WTC11 (cell line): ENCODE measurements around the gene SMARCA4. TPM values are rescaled to one million over a fixed set of nuclear protein-coding genes. Genes with fewer than 3 reads are reported as not detected.

Experiments used
- ATAC-seq: fragments of 200-7000 bp; cut with Tn5 transposase; 2 replicates; pipeline ENCODE4 v1.10.0; 2021; ENCODE audit warnings: mild to moderate bottlenecking, moderate library complexity
- CTCF ChIA-PET: fragments of 300-600 bp; sonication (Branson Sonifier 250); formaldehyde crosslinking; loops from one replicate; lab custom pipeline; 2021; ENCODE audit warnings: antibody characterized with exemption; lab: Charles Lee
- POLR2A ChIA-PET: fragments of 350-600 bp; sonication (Branson Sonifier 250); formaldehyde crosslinking; loops from one replicate; lab custom pipeline; 2021; ENCODE audit warnings: antibody characterized with exemption; lab: Charles Lee
- DNase-seq: peaks from one replicate; pipeline ENCODE4 v3.0.0; 2021; ENCODE audit warnings: low spot score
- H3K27ac Mint-ChIP-seq: 2 replicates; pipeline ENCODE4 v1.8.0; 2021; ENCODE audit warnings: mixed read lengths
- H3K27me3 Mint-ChIP-seq: 2 replicates; pipeline ENCODE4 v1.8.0; 2021; ENCODE audit warnings: low read depth, mild to moderate bottlenecking, moderate library complexity, mixed read lengths
- H3K36me3 Mint-ChIP-seq: 2 replicates; pipeline ENCODE4 v1.8.0; 2021; ENCODE audit warnings: mixed read lengths
- H3K4me1 Mint-ChIP-seq: 2 replicates; pipeline ENCODE4 v1.8.0; 2022; ENCODE audit warnings: mixed read lengths
- H3K4me3 Mint-ChIP-seq: 2 replicates; pipeline ENCODE4 v1.8.0; 2021; ENCODE audit warnings: mild to moderate bottlenecking, moderate library complexity, mixed read lengths
- H3K9me3 Mint-ChIP-seq: 2 replicates; pipeline ENCODE4 v1.8.0; 2021; ENCODE audit warnings: mixed read lengths
- AR ChIP-seq: fragments of 250-450 bp; sonication (Bioruptor Pico); IDR thresholded peaks from 2 replicates; pipeline ENCODE4 v1.9.0; 2021; ENCODE audit warnings: mild to moderate bottlenecking
- CREM ChIP-seq: sonication (generic); formaldehyde crosslinking; IDR thresholded peaks from 2 replicates; pipeline ENCODE4 v1.8.1; 2022; ENCODE audit warnings: mild to moderate bottlenecking, missing genetic modification reagents, moderate library complexity
- FOXP4 ChIP-seq: sonication (generic); formaldehyde crosslinking; IDR thresholded peaks from 2 replicates; pipeline ENCODE4 v1.8.0; 2022; ENCODE audit warnings: mild to moderate bottlenecking, missing genetic modification reagents
- NR1H2 ChIP-seq: sonication (generic); formaldehyde crosslinking; IDR thresholded peaks from 2 replicates; pipeline ENCODE4 v1.9.0; 2021; ENCODE audit warnings: mild to moderate bottlenecking, moderate library complexity, missing genetic modification reagents
- OVOL2 ChIP-seq: fragments of 250-450 bp; sonication (Bioruptor Pico); IDR thresholded peaks from 2 replicates; pipeline ENCODE4 v1.9.0; 2021; ENCODE audit warnings: mild to moderate bottlenecking, borderline replicate concordance
- PRRX2 ChIP-seq: fragments of 250-450 bp; sonication (Bioruptor Pico); IDR thresholded peaks from 2 replicates; pipeline ENCODE4 v1.8.0; 2021; ENCODE audit warnings: mild to moderate bottlenecking
- RELA ChIP-seq: sonication (generic); formaldehyde crosslinking; IDR thresholded peaks from 2 replicates; pipeline ENCODE4 v1.8.1; 2022; ENCODE audit warnings: missing genetic modification reagents, mild to moderate bottlenecking, borderline replicate concordance
- RORB ChIP-seq: fragments of 250-450 bp; sonication (Bioruptor Pico); IDR thresholded peaks from 2 replicates; pipeline ENCODE4 v1.9.0; 2021; ENCODE audit warnings: mild to moderate bottlenecking
- SMAD3 ChIP-seq: sonication (generic); formaldehyde crosslinking; IDR thresholded peaks from 2 replicates; pipeline ENCODE4 v1.8.0; 2022; ENCODE audit warnings: missing genetic modification reagents, mild to moderate bottlenecking, borderline replicate concordance
- SOX15 ChIP-seq: fragments of 250-450 bp; sonication (Bioruptor Pico); IDR thresholded peaks from 2 replicates; pipeline ENCODE4 v1.9.0; 2021; ENCODE audit warnings: mild to moderate bottlenecking
- SP1 ChIP-seq: sonication (generic); formaldehyde crosslinking; conservative IDR thresholded peaks from 2 replicates; pipeline ENCODE4 v1.8.1; 2022; ENCODE audit warnings: missing genetic modification reagents
- TCF7 ChIP-seq: sonication (generic); formaldehyde crosslinking; IDR thresholded peaks from 2 replicates; pipeline ENCODE4 v1.8.0; 2022; ENCODE audit warnings: mild to moderate bottlenecking, low read depth, missing genetic modification reagents, moderate library complexity
- ZMAT4 ChIP-seq: fragments of 250-450 bp; sonication (Bioruptor Pico); IDR thresholded peaks from 2 replicates; pipeline ENCODE4 v1.9.0; 2021; ENCODE audit warnings: mild to moderate bottlenecking
- ZNF263 ChIP-seq: sonication (generic); formaldehyde crosslinking; IDR thresholded peaks from 2 replicates; pipeline ENCODE4 v1.8.1; 2022; ENCODE audit warnings: low read depth, mild to moderate bottlenecking, moderate library complexity, missing genetic modification reagents
- ZNF532 ChIP-seq: fragments of 250-450 bp; sonication (Bioruptor Pico); IDR thresholded peaks from 2 replicates; pipeline ENCODE4 v1.9.0; 2021; ENCODE audit warnings: mild to moderate bottlenecking, borderline replicate concordance
- total RNA-seq: library from RNA; stranded (reverse); gene quantifications from 3 replicates; pipeline ENCODE4 v1.2.3, GENCODE V29; 2021
- TF ChIP-seq, protein P1 (sequence below): sonication (generic); formaldehyde crosslinking; IDR thresholded peaks from 2 replicates; pipeline ENCODE4 v1.8.0; 2022; ENCODE audit warnings: mild to moderate bottlenecking, missing genetic modification reagents
- TF ChIP-seq, protein P2 (sequence below): sonication (generic); formaldehyde crosslinking; IDR thresholded peaks from 2 replicates; pipeline ENCODE4 v1.8.1; 2022; ENCODE audit warnings: mild to moderate bottlenecking, moderate library complexity, missing genetic modification reagents
- TF ChIP-seq, protein P3 (sequence below): sonication (generic); formaldehyde crosslinking; conservative IDR thresholded peaks from 2 replicates; pipeline ENCODE4 v1.8.1; 2023; ENCODE audit warnings: mild to moderate bottlenecking, low read depth, missing genetic modification reagents, moderate library complexity

Gene SMARCA4
- total RNA-seq, 1 experiment from 2014 or later, result 295 TPM

DNA sequence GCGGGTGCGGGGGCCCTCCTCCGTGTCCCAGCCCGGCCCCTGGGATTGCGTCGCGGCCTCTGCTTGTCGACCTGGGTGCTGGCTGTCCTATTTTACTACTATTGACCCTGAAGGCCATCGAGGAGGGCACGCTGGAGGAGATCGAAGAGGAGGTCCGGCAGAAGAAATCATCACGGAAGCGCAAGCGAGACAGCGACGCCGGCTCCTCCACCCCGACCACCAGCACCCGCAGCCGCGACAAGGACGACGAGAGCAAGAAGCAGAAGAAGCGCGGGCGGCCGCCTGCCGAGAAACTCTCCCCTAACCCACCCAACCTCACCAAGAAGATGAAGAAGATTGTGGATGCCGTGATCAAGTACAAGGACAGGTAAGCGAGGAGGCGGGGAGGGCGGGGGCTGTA, 80.4 kb downstream of the SMARCA4 start:
- Mint-ChIP-seq H3K4me3 (no peak overlapping the region), H3K27me3 (no peaks in the 10 kb centered on the region), H3K27ac (no peak overlapping the region), H3K4me1 (no peaks in the 10 kb centered on the region), H3K36me3 (peaks cover 75% of the 10 kb centered on the region), H3K9me3 (no peaks in the 10 kb centered on the region)
- no peak for ATAC-seq
- ChIA-PET CTCF (no interaction called here), POLR2A (no interaction called here)
- TF ChIP-seq SOX15 (CRISPR knock-in tag) (no peak), PRRX2 (CRISPR knock-in tag) (no peak), OVOL2 (CRISPR knock-in tag) (no peak), NR1H2 (no peak), SP1 (no peak), SMAD3 (no peak), CREM (no peak), RELA (CRISPR knock-in tag) (no peak), ZNF263 (CRISPR knock-in tag) (no peak), RORB (no peak), ZMAT4 (CRISPR knock-in tag) (no peak), ZNF532 (CRISPR knock-in tag) (no peak), AR (no peak)
- TF ChIP-seq, protein P1, sequence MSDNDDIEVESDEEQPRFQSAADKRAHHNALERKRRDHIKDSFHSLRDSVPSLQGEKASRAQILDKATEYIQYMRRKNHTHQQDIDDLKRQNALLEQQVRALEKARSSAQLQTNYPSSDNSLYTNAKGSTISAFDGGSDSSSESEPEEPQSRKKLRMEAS (CRISPR knock-in tag), result no peak
- TF ChIP-seq, protein P2, sequence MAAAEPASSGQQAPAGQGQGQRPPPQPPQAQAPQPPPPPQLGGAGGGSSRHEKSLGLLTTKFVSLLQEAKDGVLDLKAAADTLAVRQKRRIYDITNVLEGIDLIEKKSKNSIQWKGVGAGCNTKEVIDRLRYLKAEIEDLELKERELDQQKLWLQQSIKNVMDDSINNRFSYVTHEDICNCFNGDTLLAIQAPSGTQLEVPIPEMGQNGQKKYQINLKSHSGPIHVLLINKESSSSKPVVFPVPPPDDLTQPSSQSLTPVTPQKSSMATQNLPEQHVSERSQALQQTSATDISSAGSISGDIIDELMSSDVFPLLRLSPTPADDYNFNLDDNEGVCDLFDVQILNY (CRISPR knock-in tag), result no peak
- DNase-seq, result no peak

DNA sequence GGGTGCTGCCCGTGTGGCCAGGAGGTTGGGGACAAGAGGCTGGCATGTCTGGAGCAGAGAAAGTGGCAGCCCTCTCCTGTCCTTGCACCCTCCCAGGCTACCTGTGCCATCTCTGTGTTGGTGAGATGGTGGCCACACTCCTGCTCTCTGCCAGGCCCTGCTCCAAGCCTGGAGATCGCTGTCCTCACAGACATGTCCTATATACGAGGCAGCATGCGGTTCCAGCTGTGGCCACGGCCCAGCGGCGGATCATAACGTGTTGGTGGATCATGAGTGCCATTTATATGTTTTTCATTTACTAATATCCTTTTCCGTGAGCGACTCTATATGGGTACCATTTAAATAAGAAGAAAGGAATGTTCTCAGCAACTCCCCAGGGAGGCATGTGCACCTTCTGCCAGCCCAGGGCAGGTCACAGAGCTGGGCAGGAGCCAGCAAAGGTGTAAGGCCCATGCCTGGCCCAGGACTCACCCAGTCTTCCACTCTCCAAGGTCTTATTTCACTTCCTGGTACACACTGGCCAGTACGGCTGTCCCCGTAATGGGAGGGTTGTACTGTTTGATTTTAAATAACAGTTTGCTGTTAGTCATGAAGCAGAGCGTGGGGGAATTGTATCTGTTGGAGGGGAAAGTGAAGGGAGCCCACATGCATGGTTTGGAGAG, 81.3 kb downstream of the SMARCA4 start:
- Mint-ChIP-seq H3K4me1 (no peaks in the 10 kb centered on the region), H3K4me3 (no peak overlapping the region), H3K27ac (no peak overlapping the region), H3K36me3 (peaks cover 75% of the 10 kb centered on the region), H3K27me3 (no peaks in the 10 kb centered on the region), H3K9me3 (no peaks in the 10 kb centered on the region)
- CTCF ChIA-PET, result no interaction called here
- TF ChIP-seq FOXP4 (CRISPR knock-in tag) (no peak), NR1H2 (no peak), TCF7 (CRISPR knock-in tag) (no peak)
- TF ChIP-seq, protein P1 (CRISPR knock-in tag), result no peak
- TF ChIP-seq, protein P2 (CRISPR knock-in tag), result no peak
- TF ChIP-seq, protein P3, sequence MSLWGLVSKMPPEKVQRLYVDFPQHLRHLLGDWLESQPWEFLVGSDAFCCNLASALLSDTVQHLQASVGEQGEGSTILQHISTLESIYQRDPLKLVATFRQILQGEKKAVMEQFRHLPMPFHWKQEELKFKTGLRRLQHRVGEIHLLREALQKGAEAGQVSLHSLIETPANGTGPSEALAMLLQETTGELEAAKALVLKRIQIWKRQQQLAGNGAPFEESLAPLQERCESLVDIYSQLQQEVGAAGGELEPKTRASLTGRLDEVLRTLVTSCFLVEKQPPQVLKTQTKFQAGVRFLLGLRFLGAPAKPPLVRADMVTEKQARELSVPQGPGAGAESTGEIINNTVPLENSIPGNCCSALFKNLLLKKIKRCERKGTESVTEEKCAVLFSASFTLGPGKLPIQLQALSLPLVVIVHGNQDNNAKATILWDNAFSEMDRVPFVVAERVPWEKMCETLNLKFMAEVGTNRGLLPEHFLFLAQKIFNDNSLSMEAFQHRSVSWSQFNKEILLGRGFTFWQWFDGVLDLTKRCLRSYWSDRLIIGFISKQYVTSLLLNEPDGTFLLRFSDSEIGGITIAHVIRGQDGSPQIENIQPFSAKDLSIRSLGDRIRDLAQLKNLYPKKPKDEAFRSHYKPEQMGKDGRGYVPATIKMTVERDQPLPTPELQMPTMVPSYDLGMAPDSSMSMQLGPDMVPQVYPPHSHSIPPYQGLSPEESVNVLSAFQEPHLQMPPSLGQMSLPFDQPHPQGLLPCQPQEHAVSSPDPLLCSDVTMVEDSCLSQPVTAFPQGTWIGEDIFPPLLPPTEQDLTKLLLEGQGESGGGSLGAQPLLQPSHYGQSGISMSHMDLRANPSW (CRISPR knock-in tag), result no peak
- DNase-seq, result no peak
- POLR2A ChIA-PET, result no interaction called here
- ATAC-seq, result no peak
